Liver (tissue), 2 donors: ENCODE data around the gene ECHDC3.

Source experiments
- CTCF ChIP-seq: fragments of 150-350 bp; IDR thresholded peaks from 2 replicates; pipeline ENCODE4 v1.5.1; 2017; ENCODE audit warnings: improper control_type of control experiment, low read depth, low read length; ENCODE audit not compliant: missing input control
- MAX ChIP-seq: IDR thresholded peaks from 2 replicates; pipeline ENCODE4 v1.6.1; 2016; ENCODE audit warnings: antibody characterized with exemption
- donor health status: healthy.

- no peak for TF ChIP-seq CTCF
- no peak for TF ChIP-seq MAX
These were observed 56.9 kb downstream of the ECHDC3 start for GRCh38 chr10:11798845-11799735.
